Measurements from ENCODE around the gene FBXW7. TPM values are rescaled to one million over a fixed set of nuclear protein-coding genes. Genes with fewer than 3 reads are reported as not detected.

The FBXW7 gene
- polyA plus RNA-seq, 4 donors: 25.8 to 37.3 (median 32.0) TPM

- DNase-seq (ENCODE audit: low read depth in 4 of 4, low spot score in 2 of 4): no peak
These were observed 150.3 kb downstream of the FBXW7 start for GRCh38 chr4:152385551-152385950.

GRCh38 chr4:152382057-152382785, 153.7 kb downstream of the FBXW7 start:
- DNase-seq (ENCODE audit: low read depth in 4 of 4, low spot score in 2 of 4): no peak

GRCh38 chr4:152380919-152381318, 155.0 kb downstream of the FBXW7 start:
- DNase-seq (ENCODE audit: low read depth in 4 of 4, low spot score in 2 of 4): no peak

GRCh38 chr4:152380185-152380584, 155.7 kb downstream of the FBXW7 start:
- DNase-seq (ENCODE audit: low read depth in 4 of 4, low spot score in 2 of 4): no peak

- DNase-seq (ENCODE audit: low read depth in 4 of 4, low spot score in 2 of 4): no peak
These were observed 161.1 kb downstream of the FBXW7 start for GRCh38 chr4:152374606-152375285.

- no peak for DNase-seq (ENCODE audit: low read depth in 4 of 4, low spot score in 2 of 4)
These were observed 161.7 kb downstream of the FBXW7 start for GRCh38 chr4:152374153-152374552.

GRCh38 chr4:152372444-152372843, 163.4 kb downstream of the FBXW7 start:
- DNase-seq (ENCODE audit: low read depth in 4 of 4, low spot score in 2 of 4): no peak

GRCh38 chr4:152369902-152370295, 166.0 kb downstream of the FBXW7 start:
- no peak for DNase-seq (ENCODE audit: low read depth in 4 of 4, low spot score in 2 of 4)

- no peak for DNase-seq (ENCODE audit: low read depth in 4 of 4, low spot score in 2 of 4)
These were observed 166.5 kb downstream of the FBXW7 start for GRCh38 chr4:152369203-152369901.

- DNase-seq (ENCODE audit: low read depth in 4 of 4, low spot score in 2 of 4): no peak
These were observed 167.9 kb downstream of the FBXW7 start for GRCh38 chr4:152368001-152368400.

- DNase-seq (ENCODE audit: low read depth in 4 of 4, low spot score in 2 of 4): no peak
These were observed 171.0 kb downstream of the FBXW7 start for GRCh38 chr4:152364883-152365282.

- DNase-seq (ENCODE audit: low read depth in 4 of 4, low spot score in 2 of 4): no peak
These were observed 171.5 kb downstream of the FBXW7 start for GRCh38 chr4:152364383-152364782.

GRCh38 chr4:152363904-152364303, 172.0 kb downstream of the FBXW7 start:
- DNase-seq (ENCODE audit: low read depth in 4 of 4, low spot score in 2 of 4): no peak

- DNase-seq (ENCODE audit: low read depth in 4 of 4, low spot score in 2 of 4): no peak
These were observed 172.8 kb downstream of the FBXW7 start for GRCh38 chr4:152363086-152363485.

GRCh38 chr4:152360045-152360410, 175.9 kb downstream of the FBXW7 start:
- no peak for DNase-seq (ENCODE audit: low read depth in 4 of 4, low spot score in 2 of 4)

GRCh38 chr4:152359208-152360044, 176.5 kb downstream of the FBXW7 start:
- DNase-seq (ENCODE audit: low read depth in 4 of 4, low spot score in 2 of 4): no peak

- no peak for DNase-seq (ENCODE audit: low read depth in 4 of 4, low spot score in 2 of 4)
These were observed 178.7 kb downstream of the FBXW7 start for GRCh38 chr4:152357206-152357605.

- no peak for DNase-seq (ENCODE audit: low read depth in 4 of 4, low spot score in 2 of 4)
These were observed 179.4 kb downstream of the FBXW7 start for GRCh38 chr4:152356428-152357034.

- DNase-seq (ENCODE audit: low read depth in 4 of 4, low spot score in 2 of 4): peak; percentile 74 to 94 (median 89)
These were observed 183.2 kb downstream of the FBXW7 start for GRCh38 chr4:152352622-152353116.

GRCh38 chr4:152352215-152352614, 183.7 kb downstream of the FBXW7 start:
- no peak for DNase-seq (ENCODE audit: low read depth in 4 of 4, low spot score in 2 of 4)
